Measurements from ENCODE around the gene KCNIP2. TPM values are rescaled to one million over a fixed set of nuclear protein-coding genes. Genes with fewer than 3 reads are reported as not detected.

Gene KCNIP2
- total RNA-seq, 4 donors from 2014 or later, result 6.1 to 63.9 (median 37.2) TPM

DNA sequence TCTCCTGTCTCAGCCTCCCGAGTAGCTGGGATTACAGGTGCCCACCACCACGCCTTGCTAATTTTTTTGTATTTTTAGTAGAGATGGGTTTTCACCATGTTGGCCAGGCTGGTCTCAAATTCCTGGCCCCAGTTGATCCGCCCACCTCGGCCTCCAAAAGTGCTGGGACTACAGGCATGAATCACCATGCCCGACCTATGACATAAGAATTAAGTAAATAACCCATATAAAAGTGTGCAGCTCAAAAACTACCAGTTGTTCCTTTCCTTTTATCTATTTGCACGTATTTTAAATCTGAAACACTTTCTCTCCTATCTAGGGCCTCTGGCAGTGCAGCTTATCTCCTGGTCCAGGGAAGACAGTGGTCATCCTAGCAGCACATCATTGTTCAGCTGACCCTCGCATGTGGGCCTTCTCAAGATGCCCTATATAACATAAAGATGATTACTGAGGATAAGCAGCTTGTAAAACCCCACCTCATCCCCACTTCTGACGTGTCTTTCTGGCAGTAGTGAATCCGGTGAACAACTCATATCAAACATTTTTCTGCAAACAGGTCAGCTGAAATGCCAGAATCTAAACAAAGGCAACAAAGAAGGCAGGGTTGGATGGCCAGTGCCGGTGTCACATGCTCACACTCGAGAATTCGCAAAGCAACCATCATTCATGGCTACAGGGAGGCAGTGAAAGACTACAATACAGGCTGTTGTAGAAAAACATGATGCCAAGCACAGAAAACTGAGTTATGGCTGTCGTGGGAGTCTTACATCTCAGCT lies 36.0 kb upstream of the KCNIP2 start:
- peak overlapping the region in 2 of 4 donors; percentile 23 to 69 for H3K27ac ChIP-seq
- TF ChIP-seq, protein P1, sequence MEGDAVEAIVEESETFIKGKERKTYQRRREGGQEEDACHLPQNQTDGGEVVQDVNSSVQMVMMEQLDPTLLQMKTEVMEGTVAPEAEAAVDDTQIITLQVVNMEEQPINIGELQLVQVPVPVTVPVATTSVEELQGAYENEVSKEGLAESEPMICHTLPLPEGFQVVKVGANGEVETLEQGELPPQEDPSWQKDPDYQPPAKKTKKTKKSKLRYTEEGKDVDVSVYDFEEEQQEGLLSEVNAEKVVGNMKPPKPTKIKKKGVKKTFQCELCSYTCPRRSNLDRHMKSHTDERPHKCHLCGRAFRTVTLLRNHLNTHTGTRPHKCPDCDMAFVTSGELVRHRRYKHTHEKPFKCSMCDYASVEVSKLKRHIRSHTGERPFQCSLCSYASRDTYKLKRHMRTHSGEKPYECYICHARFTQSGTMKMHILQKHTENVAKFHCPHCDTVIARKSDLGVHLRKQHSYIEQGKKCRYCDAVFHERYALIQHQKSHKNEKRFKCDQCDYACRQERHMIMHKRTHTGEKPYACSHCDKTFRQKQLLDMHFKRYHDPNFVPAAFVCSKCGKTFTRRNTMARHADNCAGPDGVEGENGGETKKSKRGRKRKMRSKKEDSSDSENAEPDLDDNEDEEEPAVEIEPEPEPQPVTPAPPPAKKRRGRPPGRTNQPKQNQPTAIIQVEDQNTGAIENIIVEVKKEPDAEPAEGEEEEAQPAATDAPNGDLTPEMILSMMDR (IDR thresholded peaks at IDR 0.05), result no peak
- TF ChIP-seq EP300 (IDR thresholded peaks at IDR 0.05), result peak in 1 of 2 donors; percentile 14
- WGBS, 2 donors, result 70 to 72% methylated on average over 13 of the region's 13 CpGs

DNA sequence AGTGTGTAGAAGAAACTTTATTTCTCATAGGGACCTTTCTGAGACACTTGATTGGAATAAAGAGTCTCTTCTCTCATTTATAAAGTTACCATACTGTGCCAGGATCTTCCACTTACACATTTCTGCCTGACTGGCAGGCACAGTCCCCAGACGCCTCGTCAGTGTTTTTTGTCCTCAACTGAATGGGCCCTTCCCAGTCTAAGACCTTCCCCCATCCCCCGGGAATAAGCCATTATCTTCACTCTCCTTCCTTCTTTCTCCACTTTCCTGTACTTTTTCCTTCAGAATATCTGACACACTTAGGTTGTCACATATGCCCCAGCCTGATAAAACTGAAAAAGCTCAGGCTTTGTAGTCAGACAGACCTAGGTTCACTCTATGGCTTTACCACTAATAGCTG lies 35.3 kb upstream of the KCNIP2 start:
- TF ChIP-seq POLR2A (IDR thresholded peaks at IDR 0.05) (no peak), EP300 (IDR thresholded peaks at IDR 0.05) (no peak)
- TF ChIP-seq, protein P1 (IDR thresholded peaks at IDR 0.05), result no peak
- Histone ChIP-seq H3K27ac (peak overlapping the region in 2 of 4 donors; percentile 23 to 52), H3K36me3 (peaks cover 0 to 15% (median 0%) of the 10 kb centered on the region in 3 donors), H3K4me1 (peaks cover 0 to 11% (median 0%) of the 10 kb centered on the region in 4 donors), H3K9me3 (no peaks in the 10 kb centered on the region), H3K27me3 (no peaks in the 10 kb centered on the region), H3K4me3 (no peak overlapping the region)
- WGBS, 2 donors, result 61 to 68% methylated on average over 3 of the region's 3 CpGs
- no peak for DNase-seq (ENCODE audit: low spot score in 2 of 2)

More for the DNA sequence above, 36.0 kb upstream of the KCNIP2 start:
- peaks cover 0 to 11% (median 0%) of the 10 kb centered on the region in 4 donors for H3K4me1 ChIP-seq
- no peaks in the 10 kb centered on the region for H3K27me3 ChIP-seq
- H3K9me3 ChIP-seq, result no peaks in the 10 kb centered on the region
- DNase-seq (ENCODE audit: low spot score in 2 of 2), result no peak
- no peak overlapping the region for H3K4me3 ChIP-seq
- peaks cover 0 to 8% (median 0%) of the 10 kb centered on the region in 3 donors for H3K36me3 ChIP-seq

DNA sequence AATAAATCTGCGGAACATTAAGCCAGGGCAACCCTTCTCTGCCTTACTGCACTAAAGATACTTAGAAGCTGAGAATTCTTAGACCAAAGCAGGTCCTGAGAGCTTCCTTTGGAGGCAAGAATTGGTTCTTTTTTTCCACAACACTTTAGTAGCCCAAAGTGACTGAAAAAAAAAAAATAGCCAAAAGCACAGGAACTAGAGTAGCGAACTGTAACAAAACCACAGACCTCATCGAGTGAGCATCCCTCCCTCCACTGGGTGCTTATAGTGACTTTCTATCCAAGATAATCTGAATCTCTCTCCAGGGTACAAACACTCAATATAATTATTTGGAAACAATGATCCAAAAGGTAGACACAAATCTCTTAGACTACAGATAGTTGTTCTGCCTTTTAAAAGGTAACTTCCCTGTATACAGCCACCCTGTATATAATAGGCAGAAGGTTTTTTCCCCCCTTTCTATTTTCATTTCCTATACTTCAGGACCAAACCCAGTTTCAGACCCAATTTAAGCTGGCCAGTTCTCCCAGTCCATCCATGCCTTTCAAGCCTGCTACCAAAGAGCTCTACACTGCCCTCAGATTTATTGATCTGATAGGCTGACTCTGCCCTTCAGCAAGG lies 31.6 kb upstream of the KCNIP2 start:
- no peak for DNase-seq (ENCODE audit: low spot score in 2 of 2)
- Histone ChIP-seq H3K4me1 (peaks cover 0 to 6% (median 0%) of the 10 kb centered on the region in 4 donors), H3K9me3 (no peaks in the 10 kb centered on the region), H3K27ac (no peak overlapping the region), H3K36me3 (peaks cover 0 to 30% (median 0%) of the 10 kb centered on the region in 3 donors), H3K27me3 (no peaks in the 10 kb centered on the region), H3K4me3 (no peak overlapping the region)
- TF ChIP-seq EP300 (IDR thresholded peaks at IDR 0.05) (no peak), POLR2A (IDR thresholded peaks at IDR 0.05) (no peak)
- TF ChIP-seq, protein P1 (IDR thresholded peaks at IDR 0.05), result no peak
- 87% methylated on average over 3 of the region's 3 CpGs for WGBS, 2 donors

DNA sequence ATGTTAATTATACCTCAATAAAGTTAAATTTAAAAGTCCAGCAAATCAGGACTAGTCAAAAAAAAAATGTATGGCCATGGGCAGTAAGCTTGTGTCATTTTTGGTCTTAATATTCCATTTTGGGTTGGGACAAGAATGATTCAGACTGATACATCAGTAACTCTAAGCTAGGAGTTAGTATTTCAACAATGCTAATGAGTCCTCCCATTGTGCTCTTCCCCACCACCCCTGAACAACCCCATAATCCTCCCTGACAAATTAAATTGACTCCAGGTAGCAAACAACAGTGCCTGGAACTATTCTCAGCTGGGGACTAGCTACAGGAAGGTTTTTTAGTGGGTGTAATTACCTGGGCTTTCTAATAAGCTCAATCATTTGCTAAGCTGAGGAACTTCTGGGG lies 30.7 kb upstream of the KCNIP2 start:
- H3K36me3 ChIP-seq, result peaks cover 0 to 30% (median 0%) of the 10 kb centered on the region in 3 donors
- no peaks in the 10 kb centered on the region for H3K9me3 ChIP-seq
- no peaks in the 10 kb centered on the region for H3K4me1 ChIP-seq
- TF ChIP-seq POLR2A (IDR thresholded peaks at IDR 0.05), result no peak
- TF ChIP-seq, protein P1 (IDR thresholded peaks at IDR 0.05), result no peak
- no peak for TF ChIP-seq EP300 (IDR thresholded peaks at IDR 0.05)
- H3K4me3 ChIP-seq, result no peak overlapping the region
- no peak overlapping the region for H3K27ac ChIP-seq
- no peaks in the 10 kb centered on the region for H3K27me3 ChIP-seq
- DNase-seq (ENCODE audit: low spot score in 2 of 2), result no peak

- Histone ChIP-seq H3K27me3 (no peaks in the 10 kb centered on the region), H3K9me3 (peaks cover 0 to 5% (median 0%) of the 10 kb centered on the region in 4 donors), H3K27ac (no peak overlapping the region), H3K4me1 (no peaks in the 10 kb centered on the region), H3K4me3 (no peak overlapping the region), H3K36me3 (peaks cover 0 to 36% (median 0%) of the 10 kb centered on the region in 3 donors)
- DNase-seq (ENCODE audit: low spot score in 2 of 2), result no peak
- WGBS, 2 donors, result 63 to 72% methylated on average over 1 of the region's 1 CpG
- no peak for TF ChIP-seq EP300 (IDR thresholded peaks at IDR 0.05)
- TF ChIP-seq, protein P1 (IDR thresholded peaks at IDR 0.05), result no peak
- no peak for TF ChIP-seq POLR2A (IDR thresholded peaks at IDR 0.05)
Observed at GRCh38 chr10:101867931-101868330, 24.3 kb upstream of the KCNIP2 start.
